Measurements from ENCODE around the gene ZNF385B.

The ZNF385B gene

DNA sequence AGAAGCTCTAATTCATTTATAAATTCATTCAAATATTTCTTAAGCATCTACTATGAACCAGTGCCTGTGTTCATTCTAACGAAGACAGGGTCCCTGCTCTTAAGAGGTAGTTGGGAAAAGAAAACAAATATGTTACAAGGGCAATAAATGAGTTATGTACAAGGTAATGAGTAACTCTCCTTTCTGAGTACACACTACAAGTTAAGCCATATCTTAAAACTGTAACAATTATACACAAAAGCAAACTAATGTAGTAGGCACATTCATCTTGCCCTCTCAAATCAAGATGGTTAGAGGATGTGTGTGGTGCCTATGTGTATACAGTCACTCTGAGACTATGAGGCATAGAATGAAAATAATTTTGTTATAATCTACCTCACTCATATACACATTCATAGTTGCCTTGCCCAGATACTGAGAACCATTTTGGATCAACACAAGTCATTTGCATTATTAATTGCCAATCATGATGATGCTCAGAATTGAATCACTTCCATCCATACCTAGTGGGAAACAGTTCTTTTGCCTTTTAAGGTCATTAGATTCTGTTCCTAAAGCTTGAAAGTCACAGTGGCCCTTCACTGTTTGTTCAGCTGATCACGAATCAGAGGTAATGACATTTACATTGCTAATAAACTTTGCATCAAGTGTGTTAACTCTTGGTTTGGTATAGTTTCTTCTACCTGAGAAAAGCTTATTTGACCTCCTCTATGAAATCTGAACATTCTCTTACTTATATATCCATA lies 283.1 kb downstream of the ZNF385B start:
- DNase-seq = no peak

DNA sequence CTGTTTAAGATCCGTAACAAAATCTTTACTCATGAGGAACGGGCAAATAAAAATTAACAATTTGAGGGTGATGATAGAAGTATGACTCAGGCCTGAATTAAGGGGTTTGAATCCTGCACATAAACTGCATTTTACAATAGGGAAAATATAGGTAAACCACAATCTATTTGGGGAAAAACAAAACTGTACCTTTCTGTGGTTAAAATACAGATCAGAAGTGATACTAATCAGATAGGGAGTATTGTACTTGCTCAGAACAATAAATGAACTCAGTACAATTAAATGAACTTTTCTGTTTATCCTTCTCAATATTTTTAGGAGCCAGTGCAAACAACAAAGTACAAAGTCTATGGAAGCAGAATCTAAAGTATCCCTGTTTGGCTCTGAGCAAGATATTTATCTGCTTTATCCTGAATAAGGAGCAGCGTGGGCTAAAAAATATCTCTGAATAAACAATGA lies 287.3 kb downstream of the ZNF385B start:
- DNase-seq = no peak

DNA sequence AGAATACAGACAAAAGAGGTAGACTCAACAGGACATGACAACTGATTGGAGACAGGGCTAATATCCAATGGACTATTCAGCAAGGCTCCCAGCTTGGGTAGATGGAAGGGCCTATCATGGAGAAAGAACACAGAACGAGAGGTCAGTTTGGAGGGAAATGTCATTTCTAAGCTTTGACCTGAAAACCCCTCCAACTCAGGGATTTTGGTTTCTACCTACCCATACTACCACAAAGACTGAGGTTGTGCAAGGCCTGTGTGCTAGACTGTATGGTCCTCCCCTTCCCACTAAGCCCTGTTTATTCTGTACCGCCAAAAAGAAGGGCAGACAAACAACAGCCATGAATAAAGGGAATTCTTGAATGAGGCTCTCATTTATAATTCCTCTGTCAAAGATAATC lies 288.9 kb downstream of the ZNF385B start:
- DNase-seq = no peak

DNA sequence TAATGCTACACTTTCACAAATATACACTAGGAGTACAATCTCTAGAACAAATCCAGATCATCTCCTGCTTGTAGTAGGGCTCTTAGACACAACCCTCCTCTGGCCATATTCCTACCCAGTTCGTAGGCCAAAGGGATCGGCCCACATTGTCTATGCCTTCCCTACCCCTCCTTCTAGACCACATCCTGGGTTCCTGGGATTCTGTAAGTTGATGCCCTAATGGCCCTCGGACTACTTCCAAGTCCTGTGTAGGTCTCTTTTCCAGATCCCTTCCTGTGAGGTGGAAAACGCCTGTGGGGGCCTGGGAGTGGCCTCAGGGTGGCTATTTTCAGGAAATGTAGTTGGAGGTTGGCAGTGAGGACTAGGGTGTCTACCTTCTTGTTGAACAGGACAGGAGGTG lies 289.7 kb downstream of the ZNF385B start:
- DNase-seq = no peak

DNA sequence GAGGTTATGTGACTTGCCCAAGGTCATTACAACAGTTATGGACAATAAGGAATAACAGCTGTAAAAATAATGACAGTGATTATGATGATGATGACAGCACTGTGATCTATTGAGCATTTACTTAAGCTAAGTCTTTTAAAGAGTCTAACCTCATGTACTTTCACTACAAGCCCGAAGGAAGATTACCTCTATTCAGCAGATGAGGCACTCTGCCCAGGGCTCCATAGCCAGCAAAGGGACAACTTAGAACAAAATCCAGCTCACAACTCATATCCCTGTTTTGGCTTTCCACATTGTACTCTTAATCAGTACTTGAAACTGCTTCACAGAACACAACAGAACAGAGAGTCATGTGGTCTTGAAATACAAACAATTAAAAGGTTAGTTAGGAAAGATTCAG lies 290.2 kb downstream of the ZNF385B start:
- DNase-seq = no peak

DNA sequence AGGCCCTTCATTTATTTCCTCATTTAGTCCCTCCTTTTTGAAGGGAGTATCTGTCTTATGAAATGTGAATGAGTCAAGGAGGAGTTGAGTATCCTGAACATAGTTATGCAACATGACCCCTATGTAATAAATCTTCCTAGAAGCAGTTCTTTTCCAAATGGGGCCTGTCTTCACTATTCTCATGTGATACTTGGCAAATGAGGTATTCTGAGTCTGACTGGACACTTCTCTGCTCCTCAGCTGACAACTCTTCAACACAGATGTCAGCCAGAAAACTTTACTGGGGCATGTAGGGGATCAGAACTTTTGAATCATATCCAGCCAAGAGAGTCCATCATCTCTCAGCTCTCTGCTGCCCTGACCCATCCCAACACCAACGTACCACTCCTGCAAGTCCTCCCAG lies 291.6 kb downstream of the ZNF385B start:
- no peak for DNase-seq

DNA sequence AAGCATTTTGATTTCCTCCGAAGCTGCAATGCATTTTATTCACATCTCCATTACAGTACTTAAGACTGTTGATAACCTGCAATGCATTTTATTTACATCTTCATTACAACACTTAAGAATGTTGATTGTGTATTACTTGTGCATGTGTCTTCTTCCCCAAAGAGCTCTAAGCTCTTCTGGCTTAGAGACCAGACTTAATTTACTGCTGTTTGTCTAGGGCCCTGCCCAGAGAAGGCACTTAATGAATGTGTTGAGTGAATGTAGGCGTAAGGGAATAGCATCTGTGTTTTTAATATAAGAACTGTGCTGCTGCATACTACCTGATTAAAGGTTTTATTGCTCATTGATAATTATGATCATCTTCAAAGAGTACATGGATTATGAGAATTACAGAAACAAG lies 295.6 kb downstream of the ZNF385B start:
- no peak for DNase-seq

DNA sequence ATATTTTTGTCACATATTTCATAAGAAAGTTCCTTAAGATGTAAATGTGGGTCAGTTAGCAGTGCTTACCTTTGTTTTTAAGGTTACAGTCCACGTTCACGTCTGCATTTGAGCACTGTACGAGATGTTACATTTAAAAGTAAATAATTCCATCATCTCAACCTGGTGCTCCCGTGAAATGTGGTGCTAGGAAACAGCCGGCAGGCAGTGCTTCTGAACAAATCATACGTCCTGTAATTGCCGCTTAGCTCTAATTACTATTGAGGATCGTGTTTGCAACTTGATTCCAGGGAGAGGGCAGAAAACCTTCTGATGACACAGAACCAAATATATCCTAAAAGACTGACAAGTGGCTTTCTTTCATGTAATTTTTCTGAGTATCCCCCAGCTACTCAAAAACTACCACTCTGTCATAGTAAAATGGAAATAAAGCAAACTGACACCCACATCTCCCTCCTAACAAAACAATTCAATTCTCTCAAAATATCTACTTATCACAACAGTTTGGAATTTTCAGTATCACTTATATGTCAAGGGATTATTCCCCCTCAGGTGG lies 299.0 kb downstream of the ZNF385B start:
- no peak for DNase-seq

DNA sequence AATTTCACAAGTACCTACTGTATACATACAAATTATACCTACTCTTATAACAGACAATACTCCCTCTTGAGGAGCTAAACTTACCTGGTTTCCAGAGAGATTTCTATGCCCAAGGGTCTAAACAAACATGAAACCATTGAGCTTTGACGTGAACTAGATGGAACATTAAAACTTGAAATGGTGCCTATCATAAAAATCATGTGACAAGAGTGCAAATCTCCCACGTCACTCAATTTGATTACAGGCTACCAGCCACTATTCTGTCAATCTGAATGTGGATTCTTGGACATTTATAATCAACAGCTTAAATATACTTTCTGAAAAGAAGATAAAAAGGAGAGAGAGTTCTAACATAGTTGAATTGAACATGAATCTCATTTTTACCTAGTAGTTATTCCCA lies 299.7 kb downstream of the ZNF385B start:
- no peak for DNase-seq

DNA sequence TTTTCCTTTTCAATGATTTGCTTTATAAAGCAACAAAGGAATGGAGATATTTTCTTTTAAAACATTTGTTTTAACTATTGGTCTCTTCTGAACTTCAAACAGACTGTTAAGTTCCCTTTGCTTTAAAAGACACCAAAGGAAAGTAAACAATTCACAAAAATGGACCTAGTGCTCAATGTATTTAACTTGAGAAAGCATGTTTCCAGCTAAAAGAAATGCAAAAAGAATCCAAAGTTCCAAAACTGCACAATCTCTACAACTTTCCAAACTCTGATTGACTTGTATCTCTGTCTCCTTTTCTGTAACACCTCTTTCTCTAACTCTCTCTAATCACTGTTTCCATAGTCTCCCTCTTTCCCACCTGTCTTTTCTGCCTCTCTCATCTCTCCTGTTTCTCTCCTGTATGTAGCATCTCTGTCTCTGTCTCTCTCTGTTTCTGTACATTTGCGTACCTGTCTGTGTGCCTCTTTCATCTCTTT lies 301.1 kb downstream of the ZNF385B start:
- no peak for DNase-seq

DNA sequence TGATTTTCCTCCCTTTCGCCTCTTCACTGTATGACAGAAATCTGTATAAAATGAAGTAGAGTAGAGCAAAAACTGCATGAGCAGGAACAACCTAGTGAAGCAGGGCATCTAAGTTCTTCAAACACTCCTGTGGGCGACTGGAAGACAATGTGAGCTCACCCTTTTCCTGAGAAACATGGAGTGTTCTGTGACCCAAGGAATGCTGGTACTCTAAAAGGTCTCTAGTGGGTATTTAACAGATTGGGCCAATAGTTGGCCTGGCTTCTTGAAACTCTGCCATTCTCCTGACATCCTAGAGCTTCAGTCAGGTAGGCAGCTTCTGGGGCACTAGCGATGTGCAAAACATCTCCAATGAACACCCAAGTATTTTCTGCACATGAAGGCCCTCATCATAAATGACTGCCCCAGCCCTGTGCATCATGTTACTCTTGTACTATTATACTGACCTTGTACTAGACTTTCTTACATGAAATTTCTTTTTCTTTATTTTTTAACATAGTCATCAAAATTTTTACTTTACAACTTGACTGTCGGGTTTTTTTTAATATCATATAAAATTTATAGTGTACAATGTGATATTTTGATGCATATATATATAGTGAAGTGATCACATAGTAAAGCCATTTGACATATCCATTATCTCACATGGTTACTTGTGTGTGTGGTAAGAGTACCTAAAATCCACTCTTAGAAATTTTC lies 302.2 kb downstream of the ZNF385B start:
- no peak for DNase-seq

DNA sequence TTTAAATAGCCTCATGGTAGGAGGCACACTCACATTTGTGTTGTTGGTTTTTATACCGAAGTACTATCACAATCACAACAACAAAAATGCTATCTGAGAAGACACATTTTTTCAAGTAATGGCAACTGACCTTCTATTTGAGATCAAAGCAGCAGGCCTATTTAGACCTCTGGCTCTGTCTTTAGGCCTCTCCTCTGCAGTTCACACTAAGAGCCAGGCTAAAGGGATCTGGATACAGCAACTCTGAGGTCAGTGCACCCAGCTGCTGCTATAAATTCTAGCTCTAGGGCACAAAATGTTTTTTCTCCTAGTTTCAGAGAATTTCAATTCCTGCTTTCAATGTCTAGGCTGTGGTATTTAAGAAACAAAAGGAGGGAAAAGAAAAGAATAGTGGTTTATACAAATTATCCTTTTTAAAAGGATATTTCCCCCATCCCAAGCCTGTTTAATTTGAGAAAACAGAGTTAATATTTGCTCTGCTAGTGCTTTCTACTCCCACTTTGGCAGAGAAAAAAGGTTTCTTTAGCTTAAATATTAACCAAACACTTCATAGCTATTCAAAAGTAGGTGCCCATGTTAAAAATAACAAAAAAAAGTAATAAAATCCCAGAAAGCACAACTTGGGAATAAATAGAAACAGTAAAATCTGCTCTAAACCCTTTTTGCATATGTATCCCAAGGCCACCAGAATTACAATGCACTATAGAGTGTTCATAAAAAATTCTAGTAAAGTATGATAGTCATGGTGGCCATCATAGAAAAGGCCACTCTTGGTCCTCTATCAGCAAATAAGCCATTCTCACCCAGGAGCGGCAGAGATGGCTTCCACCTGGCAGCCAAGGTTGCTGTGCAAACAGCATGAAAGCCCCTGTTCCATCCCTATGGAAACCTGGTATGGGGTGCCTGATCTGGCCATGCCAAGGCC lies 303.1 kb downstream of the ZNF385B start:
- no peak for DNase-seq

DNA sequence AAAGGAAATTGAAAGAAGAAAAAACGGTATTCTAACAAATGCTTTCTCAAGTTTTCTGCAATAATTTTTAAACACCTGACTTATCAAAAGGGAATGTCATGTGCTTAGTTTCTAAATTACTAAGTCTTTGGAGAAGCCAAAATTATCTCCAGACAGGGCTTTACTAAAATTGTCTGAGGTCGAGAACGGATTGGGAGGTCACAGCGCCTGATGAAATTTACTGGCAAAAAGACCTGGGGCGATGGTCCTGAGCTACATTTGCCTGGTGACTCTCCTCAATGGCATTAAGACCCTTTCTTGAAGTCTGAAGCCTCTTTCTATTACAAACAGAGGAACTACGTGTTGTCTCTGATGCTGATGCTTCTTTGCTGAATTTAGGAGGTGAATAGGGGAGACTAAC lies 305.0 kb downstream of the ZNF385B start:
- DNase-seq = no peak

DNA sequence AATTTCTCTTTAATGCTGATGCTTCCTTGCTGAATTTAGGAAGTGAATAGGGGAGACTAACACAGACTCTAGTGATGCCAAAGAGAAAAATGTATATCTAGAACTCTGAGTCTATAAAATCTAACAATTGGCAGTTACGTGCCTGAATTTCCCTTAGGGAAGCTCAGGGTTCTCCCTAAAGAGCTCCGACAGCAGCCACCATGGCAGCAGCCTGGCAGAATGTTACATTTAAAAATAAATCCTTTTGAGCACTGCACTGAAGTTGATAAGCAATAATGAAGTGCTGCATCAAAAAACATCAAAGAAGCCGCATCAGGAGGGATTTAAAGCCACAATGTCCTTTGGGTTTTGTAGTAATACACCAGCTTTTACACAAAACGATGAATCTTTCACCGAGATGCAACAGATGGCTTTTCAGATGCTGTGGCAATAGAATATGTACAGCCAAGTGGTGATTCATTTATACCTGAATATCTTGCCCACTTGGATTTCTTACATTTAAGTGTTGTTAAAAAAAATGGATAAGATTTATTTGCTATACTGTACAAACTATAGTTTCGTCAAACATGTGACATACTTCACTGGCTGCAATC lies 305.6 kb downstream of the ZNF385B start:
- no peak for DNase-seq

DNA sequence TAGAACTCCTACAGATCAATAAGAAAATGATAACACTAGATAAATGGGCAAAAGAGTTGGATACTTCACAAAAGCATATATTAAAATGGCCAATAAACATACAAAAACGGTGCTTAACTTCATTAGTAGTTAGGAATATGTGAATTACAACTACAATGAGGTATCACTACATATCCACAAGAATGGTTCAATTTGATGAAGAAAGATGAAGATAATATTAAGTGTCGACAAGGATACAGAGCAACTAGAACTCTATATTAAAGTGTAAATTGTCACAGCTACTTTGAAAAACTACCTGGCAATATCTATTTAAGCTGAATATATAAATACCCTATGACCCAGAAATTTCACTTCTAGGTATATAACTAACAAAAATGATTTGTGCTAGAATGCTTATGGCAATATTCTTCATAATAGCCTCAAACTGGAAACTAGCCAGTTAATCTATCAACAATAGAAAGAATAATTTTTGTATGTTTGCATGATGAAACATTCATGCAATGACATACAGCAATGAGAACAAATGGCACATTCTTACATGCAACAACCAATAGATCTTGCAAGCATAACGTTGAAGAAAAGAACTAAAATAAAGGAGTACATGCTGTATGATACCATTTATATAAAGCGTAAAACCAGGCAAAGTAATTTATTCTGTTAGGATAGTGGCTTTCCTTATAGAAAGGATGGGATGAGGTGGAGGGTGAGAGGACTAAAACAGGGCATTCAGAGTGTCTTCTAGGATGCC lies 306.6 kb downstream of the ZNF385B start:
- DNase-seq = no peak

DNA sequence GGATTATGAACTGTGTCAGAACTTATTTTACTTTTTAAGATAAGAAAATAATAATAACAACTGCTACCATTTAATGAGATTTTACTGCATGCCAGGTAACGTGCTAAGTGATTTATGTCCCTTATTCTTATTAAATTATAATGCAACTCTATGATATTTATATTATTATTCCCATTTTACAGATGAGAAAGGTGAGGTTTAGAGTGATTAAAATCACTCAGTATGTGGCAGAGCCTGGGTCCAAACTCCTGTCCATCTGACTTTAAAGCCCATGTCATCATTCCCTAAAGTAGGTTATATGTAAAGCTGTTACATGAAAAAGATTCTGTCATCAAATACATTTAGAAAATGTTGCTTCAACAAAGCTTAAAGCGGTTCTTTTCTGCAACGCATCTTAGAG lies 308.0 kb downstream of the ZNF385B start:
- no peak for DNase-seq

DNA sequence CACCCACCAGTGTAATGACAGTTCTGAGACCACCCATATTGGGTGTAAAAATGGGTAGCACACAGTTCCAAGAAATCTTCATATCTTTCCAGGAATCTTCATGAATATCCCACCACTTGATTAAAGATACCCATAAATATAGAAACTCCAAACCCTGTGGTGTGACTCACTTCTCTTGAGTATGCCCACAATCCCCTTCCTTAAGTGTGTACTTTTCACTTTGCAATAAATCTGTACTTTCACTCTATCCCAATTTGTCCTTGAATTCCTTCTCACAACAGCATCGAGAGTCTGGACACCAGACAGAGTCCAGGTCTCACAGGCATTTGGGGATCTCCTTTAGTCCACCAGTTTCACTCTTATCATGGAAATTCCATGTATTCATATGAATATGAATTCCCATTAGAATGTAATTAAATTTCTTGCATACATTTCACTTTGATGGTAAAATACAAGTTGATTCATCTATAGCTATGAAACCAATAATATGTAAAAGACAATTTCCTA lies 309.8 kb downstream of the ZNF385B start:
- no peak for DNase-seq

DNA sequence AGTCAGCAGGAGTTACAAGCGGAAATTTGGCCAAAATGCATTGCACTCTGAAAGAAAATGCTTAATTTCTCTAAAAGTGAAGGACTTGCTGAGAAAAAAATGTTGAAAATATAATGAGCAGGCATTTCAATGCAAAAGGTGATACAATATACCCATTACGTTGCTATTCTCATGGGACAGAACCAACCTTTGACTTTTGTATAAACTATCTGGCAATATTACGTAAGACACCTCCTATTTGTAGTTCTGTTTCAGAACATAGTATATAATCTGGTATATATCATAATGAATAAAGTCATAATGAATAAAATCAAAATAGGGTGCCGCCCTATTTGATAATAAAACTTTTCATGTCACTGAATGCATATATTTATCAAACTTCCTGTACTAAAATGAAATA lies 310.6 kb downstream of the ZNF385B start:
- DNase-seq = no peak

DNA sequence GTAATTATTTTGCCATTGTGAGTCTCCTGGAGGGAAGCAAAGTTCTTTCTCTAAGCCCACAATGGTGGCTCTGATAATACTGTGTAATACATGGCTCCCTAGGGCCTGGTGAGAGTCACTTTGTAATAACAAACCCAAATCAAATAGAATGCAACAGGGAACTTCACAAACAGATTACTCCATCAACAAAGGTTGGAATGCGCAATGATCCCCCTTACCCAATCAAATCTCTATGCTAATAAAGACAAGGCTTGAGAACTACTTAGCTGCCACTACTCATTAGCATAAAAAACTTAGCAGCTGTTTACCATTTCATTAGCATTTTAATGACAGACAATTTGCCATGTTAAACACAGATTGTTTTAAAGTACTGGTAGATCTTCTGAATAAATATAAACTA lies 311.2 kb downstream of the ZNF385B start:
- no peak for DNase-seq

DNA sequence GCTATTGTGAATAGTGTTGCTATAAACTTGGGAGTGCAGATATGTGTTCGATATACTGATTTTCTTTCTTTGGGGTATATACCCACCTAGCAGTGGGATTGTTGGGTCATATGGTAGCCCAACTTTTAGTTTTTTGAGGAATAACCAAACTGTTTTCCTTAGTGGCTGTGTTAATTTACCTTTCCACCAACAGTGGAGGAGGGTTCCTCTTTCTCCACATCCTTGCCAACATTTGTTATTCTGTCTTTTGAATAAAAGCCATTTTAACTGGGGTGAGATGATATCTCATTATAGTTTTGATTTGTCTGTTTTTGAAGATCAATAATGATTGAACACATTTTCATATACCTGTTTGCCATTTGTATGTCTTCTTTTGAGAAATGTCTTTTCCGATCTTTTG lies 314.8 kb downstream of the ZNF385B start:
- no peak for DNase-seq

DNA sequence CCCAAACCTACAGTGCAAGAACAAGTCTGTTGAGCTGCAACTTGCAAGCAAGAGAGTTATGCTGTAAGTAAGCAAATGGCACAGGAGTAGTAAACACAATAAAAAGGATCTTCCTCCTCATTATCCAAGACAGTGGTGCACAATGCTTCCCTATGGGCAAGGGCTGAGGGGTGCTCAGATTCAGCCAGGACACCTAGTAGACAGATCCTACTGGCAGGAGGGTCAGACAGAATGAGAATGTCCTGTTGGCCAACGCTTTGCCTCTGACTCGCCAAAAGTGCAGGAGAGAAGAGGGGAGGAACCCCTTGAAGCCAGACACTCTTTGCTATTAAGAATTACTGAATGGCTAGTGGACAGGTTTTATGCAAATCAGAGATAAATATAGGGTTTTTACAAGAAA lies 316.4 kb downstream of the ZNF385B start:
- no peak for DNase-seq

All from SHP77 (cell line).